NCI-H1092 (cell line): Measurements from ENCODE around the gene PIR.
A peak's percentile ranks its signal among the peaks of the same experiment; 100 is the strongest.

Experiments
- DNase-seq: peaks from one replicate; lab custom pipeline; 2025; lab: John Stamatoyannopoulos, UW

PIR gene

DNA sequence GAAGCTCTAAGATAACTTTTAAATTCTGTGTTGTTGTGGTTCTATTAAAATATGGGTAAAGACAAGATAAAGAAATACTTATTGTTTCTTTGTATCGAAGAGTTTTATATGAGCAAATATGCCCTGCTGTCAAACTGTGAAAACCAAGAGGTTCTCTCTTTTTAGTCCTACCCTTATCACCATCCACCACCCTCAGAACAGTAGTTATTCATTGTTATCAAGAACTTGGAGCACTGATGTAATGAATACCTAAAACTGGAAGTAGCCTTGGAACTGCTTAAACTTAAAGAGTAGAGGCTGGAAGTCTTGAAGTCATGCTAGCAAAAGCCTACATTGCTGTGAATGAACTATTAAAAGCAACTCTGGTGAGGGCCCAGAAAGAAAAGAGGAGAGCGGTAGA, 9.2 kb downstream of the PIR start:
- DNase-seq, result no peak

DNA sequence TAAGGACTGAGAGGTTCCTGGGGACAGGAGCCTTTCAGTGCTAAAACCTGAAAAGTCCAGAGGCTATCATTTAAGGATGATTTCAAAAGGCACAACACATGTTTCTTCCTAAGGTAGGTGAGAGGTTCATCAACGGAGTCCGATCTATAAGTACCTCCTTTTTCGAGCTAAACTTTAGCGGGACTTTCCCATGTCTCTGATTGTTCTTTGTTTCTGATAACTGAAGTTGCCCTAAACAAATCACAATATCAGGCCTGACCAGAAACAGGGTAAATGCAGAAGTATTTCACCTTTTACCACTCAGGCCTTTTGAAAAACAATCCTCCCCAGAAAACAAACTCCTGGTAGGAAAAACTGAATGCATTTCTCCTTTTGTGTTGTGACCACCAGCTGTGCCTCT, 17.6 kb downstream of the PIR start:
- no peak for DNase-seq

DNA sequence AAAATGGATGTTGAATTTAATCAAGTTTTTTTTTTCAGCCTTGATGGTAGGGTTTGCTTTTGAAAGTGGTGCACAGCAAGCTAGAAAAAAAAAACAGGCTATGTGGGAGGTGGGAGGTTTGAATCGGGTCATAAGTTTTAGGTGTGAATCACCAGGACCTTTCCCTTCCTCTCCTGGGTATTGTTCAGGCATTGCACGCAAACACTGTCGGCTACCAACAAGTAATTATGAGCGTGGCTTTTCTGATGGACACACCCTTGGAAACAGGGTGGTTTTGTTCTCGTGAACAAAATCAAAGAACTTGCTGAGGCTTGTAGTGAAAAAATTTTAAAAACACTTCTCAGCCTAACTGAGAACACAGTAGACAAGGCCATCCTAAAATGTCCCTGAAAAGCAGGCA, 18.1 kb downstream of the PIR start:
- no peak for DNase-seq

DNA sequence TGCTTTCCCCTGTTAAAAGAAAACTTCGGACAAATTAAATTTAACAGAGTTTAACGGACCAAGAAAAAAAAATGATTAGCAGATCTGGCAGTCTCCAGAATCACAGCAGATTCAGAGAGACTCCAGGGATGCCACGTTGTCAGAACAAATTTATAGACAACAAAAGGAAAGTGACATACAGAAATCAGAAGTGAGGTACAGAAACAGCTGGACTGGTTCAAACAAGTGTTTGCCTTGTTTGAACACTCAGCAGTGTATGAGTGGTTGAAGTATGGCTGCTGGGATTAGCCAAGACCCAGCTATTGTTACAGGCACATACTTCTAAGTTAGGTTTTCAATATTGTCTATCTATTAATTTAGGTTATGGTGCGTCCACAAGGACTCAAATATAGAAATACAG, 19.1 kb downstream of the PIR start:
- DNase-seq, result peak; percentile 40

DNA sequence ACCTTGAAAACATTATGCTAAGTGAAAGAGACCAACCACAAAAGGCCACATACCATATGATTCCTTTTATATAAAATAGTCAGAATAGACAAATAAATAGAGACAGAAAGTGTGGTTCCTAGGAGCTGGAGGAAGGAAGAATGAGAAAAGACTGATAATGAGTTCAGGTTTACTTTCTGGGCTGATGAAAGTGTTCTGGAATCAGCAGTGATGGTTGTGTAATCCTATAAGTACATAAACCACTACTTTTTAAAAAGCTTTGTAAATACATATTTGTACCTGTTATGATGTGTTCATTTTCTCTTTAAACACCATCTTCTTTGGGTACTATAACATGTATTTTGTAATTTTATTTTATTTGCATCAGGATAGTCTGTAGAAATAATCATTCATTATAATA, 20.6 kb downstream of the PIR start:
- no peak for DNase-seq

DNA sequence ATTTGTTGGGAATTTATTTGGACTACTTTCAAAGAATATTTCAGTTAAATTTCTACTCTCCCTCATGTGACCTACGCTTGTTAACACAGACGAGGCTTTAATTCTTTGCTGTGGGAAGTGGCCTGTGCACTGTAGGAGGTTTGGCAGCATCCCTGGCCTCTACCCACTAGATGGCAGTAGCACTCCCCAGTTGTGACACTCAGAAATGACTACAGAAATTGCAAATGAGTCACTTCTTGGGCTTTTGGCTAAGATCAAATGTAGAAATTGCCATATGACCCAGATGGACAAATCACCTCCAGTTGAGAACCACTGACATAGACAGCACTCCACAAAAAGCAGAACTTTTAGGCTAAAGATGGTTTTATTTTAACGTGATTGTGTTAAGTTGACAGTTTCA, 22.1 kb downstream of the PIR start:
- DNase-seq, result peak; percentile 43

DNA sequence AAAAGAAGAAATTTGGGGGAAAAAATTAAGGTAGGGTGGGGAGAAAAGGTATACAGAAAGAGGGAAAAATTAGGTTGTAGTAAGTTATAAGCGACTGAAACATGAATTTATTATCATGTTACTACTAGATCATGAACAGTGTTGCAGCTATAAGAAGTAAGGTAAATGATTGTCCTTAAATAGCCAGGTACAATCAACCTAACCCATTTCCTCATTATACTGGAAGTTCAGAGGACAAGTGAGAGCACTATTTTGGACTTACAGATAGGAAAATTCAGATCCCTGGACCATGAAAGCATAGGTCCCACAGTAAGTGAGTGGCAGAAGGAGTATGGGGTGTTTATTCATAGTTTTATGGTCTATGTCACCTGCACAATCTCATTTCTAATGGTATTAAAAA, 23.5 kb downstream of the PIR start:
- DNase-seq, result no peak

DNA sequence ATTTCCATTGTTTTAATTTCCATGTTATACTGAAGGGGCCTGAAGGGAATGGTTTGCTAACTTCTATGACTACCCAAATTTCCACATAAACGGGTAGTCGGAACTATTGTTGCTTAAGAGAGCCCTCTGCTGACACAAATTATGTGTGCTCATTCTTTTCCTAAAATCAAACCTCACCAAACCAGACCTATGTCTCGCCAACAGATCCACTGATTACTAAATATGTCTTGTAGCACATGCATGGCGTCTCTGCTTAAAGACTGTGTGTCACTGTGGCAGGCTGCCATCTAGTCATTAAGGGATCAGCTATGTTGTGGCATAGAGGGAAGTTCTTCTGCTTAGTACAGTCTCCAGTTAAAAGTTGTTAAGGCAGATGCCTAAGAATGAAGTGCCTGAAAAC, 25.1 kb downstream of the PIR start:
- DNase-seq, result no peak

DNA sequence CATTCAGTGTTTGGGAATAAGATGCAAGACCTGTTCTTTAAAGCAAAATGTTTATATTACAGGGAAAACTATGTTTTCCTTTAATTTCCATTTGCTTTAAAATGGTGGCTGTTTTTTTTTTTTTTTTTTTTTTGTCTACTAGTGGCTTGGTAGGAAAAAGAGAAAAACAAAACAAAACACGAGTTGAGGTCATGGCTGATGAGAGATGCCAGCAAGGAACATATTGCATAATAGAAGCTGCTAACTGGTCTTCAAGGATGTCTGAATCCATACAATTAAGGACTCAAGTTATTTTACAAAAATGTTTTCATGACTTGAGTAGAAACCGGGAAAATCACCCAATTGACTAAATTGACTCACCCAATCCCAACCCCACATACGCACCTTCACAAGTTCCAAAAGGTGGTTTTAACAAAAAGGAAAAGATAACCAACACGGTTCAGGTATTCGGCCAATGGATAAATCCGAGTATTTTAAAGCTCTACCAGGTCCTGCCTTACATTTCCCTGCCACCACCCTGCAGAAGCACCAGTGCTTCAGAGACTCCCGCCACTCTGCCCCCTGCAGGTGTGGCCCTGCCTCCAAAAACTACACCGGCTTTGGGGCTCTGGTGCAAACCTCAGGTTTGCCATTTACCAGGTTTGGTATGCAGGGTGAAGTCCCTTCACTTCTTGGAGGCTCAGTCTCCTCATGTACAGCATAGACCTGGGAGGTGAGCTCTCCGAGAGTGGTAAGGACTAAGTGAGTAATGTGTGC, 27.1 kb downstream of the PIR start:
- DNase-seq, result no peak

DNA sequence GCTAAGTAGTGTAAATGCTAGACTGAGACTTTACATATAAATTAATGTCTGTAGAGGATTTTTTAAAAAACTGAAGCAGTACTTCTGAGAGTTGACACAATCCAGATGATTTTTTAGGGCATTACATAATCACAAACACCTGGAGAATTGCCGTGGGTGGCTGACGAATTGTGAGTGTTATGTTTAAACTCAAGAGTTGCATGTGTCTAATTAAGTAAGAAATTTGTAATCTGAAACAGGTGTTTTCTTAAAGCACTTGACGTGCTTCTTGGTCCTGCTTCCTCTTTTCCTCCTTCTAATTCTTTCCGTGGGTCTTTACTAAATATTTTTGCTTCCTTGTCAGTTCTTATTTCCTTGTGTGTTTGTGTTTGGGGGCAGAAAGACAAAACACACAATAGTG, 27.8 kb downstream of the PIR start:
- no peak for DNase-seq

DNA sequence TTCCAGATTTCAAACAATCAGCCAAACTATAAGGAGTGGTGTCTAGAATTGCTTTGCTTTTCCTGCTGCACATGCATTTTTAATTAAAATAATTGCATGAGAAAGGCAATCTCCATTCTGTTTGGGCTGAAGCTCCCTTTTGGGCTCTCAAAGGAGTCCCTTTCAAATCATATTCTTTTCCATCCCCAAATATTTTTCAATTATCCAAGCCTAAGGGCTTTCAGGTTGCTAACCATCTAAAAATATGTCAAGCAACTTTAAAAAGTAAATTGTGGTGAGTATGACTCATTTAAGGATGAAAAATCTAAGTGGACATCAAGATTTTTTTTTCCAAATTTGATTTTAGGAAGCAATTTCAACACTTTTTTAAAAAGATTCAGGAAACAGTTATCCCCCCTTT, 28.4 kb downstream of the PIR start:
- no peak for DNase-seq

DNA sequence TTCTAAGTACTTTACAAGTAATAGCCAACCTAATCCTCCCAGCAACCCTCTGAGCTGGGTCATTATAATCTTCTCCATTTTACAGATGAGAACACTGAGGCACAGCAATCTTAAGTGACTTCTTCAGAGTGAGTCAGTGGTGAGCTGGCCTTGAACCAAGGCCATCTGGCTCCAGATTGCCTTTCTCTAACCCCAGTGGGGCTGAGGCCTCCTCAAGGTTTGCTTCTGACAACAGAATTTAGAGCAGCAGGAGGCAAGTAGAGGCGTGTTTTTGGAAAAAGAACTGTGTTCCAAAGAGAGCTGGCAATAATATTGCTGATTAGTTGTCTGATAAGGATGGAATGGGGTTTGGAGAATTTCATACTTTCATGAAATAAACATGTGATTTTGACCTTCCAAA, 41.2 kb downstream of the PIR start:
- DNase-seq, result no peak

DNA sequence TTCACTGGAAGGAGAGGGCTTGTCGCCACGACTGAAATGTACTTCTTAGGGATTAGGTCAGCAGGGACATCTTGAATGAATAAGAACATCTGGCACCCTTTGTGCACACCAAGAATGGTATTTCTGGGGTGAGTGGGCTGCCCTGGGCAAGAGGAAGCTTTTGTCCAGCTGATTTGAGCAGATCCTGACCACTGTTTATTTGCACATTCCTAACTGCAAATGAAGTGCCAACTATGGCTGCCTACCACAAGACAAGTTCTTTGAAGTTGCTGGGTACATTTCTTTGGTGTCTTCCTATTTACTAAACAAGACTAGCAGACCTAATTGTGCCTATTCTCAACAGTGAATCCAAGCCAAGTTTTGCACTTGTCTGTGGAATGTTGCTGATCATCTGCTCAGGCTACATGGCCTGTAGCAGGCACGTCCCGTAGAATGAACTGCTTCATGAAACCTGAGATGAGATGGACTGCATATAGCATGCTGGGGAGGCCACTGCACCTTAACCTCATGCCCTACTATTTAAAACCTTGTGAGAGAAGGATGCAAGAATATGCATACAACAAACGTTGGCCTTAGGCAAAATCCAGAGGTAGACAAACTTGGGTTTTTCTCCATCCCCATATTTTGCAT, 45.0 kb downstream of the PIR start:
- DNase-seq, result no peak

DNA sequence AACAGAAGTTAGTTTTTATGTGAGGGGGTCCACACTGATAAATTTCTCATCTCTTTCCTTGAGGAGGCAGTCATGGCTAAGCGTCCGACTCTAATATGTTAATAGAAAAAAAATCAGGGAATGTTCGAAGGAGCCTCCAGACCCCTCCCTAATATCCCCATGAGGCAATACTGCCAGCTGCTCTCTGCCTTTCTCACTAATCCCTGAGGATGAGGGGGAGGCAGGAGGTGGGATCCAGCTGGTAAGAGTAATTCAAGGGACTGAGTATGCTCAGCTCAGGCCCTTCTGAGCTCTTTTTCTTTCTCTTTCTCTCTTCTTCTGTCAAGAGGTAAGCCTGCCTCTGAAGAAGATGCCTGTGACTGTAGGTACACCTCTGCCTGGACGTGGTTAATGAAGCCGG, 51.7 kb downstream of the PIR start:
- DNase-seq, result no peak

DNA sequence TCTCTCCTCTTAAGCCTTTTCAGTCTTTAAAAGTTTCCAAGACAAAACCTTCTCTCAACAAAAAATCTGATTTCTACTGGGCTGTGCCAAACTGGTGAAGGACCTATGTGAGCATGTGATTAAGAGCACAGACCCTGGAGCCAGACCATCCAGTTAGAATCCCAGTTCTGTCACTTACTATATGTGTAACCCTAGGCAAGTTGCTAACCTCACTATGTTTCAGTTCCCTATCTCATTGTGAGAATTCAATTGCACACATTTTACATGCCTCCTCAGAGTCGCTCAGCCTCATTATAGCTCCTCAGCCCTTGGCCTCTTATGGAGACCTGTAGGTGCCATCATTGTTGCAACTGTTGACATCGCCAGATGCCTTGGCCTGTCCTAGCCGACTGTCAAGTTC, 54.8 kb downstream of the PIR start:
- no peak for DNase-seq

DNA sequence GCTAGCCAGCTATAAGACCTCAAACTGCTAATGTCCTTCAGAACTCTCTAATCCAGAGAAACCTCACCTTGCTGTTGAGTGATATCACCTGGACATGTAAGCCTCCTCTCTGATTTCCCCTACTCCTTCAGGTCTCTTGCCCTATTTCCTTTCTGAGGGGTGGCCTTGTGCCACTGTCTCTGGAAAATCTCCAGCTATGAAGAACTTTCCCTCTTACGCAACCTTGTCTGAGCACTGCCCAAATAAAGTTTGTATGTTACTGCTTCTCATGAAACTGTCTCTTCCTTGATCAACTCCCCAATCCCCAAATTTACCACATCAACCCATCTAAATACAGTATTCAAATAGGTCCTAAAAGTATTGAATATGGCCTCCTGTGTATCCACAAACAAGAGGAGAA, 55.4 kb downstream of the PIR start:
- no peak for DNase-seq

DNA sequence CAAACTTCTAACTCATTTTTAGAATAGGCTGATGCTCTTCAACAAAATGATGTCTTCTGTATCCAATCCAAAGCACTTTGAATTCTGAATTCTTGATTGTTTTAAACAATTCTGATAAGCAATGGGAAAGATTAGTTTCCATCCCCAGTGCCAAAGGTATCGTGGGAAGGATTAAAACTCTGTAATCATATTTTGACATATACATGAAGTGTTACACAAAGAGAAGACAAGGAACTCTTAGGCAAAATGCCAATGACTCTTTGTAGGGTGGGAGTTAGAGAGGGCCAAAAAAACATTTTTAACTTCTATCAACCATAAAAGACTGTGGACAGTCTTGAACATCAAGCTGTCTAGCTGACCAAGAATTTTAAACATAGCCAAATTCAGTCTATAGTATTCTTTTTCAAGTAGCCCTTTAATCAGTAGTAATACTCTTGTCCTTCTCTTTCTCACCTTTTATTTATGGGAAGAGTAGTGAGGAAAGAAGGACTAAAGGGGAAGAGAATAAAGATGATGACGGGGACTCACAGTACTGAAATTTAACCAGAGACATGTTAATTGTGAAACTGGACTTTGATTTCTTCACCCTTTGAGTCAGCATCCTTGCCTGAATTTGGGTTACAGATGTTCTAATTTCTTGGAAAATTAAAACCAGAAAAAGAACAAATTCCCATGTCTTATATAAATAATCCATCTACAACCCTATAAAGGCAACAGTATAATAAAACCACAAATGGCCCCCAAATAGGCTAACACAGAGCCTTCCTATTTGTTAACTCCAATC, 57.1 kb downstream of the PIR start:
- no peak for DNase-seq

DNA sequence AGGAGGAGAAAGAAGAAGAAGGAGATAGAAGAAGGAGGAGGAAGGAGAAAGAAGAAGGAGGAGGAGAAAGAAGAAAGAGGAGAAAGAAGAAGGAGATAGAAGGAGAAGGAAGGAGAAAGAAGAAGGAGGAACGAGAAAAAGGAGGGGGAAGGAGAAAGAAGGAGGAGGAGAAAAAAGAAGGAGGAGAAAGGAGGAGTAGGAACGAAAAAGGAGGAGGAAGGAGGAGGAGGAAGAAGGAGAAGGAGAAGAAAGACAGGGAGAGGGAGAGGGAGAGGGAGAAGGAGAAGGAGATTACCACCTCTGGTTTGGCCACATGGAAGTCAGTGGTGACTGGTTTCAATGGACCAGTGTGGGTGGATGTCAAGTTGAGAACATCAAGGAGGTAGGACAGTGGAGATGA, 58.9 kb downstream of the PIR start:
- no peak for DNase-seq

DNA sequence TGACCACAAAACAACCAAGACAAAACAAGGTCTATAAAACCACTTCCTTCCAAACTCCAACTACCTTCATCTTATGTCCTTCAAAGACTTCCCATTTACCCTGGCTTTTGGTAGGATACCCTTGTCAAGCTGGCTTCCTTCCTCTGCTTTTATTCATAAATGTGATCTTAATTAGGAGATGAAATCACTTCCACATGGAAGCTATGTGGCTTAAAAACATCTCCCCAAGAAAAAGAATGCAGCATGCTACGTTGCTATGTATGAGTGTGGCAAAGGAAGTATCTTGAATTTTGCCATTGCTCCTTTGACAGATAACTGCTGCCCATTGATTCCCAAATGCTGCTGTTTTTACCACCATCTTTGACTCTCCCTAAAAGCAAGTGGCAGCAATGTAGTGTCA, 62.5 kb downstream of the PIR start:
- DNase-seq, result no peak

DNA sequence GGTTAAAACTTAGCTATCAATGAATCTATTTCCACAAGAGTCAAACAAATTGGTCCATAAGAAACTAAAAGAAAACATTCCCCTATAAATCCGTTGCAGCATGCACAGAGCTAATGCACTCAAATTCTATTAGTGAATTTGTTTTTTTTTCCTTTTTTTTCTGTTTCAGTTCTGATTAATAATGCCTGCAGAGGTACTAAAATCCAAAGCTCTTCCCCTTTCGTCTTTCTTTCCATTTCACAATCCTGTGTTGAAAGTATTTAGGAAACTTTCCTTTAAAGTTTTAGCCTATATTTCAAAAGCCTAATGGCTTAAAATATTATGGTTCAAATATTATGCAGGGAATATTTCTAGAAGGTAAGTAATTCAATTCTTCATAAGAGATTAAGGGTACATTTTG, 63.1 kb downstream of the PIR start:
- no peak for DNase-seq

DNA sequence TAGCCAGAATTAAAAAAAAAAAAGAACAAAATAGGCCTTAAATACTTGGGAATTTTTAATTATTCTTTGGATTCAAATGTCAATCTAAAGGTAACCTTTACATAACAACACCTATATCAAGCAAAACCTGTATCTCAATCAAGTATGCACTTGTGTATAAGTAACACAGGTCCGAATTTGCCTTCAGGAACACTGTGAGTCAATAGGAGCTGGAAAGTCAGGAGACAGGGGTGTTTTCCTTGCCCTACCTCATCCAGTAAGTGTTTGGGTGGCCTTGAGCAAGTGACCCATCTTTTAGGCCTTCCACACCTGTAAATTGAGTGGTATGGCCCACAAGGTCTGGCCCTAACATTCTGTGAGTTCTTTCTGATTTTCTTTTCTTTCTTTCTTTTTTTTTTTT, 68.1 kb downstream of the PIR start:
- no peak for DNase-seq

DNA sequence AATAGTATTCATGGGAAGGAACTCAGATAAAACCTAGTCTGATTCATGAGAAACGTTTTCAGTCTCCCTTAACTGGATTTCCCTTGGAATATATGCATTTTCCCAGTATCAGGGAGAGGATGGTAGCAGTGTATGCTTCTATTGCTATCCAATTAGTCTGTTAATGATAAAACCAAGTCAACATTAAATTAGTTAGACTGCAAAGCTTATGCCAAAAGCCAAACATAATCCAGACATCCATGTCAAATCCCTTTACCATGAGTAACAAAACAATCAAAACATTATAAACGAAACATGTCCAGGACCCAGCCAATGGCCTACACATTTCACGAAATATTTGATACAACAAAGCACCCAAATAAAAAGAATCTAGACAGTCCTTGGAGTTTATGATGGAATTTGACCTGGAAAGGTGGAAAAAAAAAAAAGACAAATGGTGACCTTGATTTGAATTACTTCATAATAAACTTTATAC, 74.4 kb downstream of the PIR start:
- no peak for DNase-seq

DNA sequence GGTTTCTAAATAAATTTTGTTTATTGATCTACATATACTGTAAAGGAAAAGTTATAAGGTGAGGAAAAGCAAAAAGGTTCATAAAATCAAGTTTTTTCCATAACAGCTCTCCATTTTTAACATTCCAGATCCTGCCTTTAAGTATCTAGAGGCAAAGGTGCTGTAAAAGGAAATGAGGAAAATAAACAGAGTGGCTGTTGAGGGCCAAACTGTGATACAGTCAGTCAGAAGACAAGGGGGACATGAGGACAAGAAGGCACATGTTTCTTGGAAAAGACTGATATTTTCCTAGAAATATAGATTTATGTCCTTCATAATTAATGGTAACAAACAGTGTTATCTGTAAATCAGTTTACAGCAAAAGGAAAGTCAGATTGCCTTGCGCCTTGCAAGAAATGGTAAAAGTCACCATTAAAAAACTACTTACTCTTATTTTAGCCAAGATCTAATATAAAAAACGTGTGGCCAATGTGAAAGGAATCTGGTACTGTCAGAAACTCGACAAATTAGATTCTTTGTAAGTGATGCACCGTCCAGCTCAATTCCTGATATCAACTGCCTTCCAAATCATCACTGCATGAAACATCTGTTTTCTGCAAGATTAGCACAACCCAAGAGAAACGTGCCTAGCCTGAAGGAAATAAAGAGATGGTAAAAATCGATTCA, 75.0 kb downstream of the PIR start:
- DNase-seq, result no peak
